Measurements from ENCODE around the gene VBP1.
"Not testable (repeated sequence)": the region's sequence is repeated elsewhere in the genome, so short reads cannot be mapped to it uniquely, and the experiment has no call there.

Gene VBP1

GRCh38 chrX:155221351-155221750 is 5.1 kb downstream of the VBP1 start:
- peaks cover 42% of the 10 kb centered on the region for H3K36me3 ChIP-seq
- peaks cover 23% of the 10 kb centered on the region for H3K27me3 ChIP-seq
- H3K27ac ChIP-seq, result no peak overlapping the region
- no peak overlapping the region for H3K4me3 ChIP-seq
- H3K9me3 ChIP-seq, result peaks cover 37% of the 10 kb centered on the region
- no peak overlapping the region for H3K4me2 ChIP-seq
- H4K20me1 ChIP-seq, result peaks cover 17% of the 10 kb centered on the region
- no peak overlapping the region for H3K9ac ChIP-seq
- H3K4me1 ChIP-seq, result peaks cover 16% of the 10 kb centered on the region
- TF ChIP-seq Cebpa-rat (IDR thresholded peaks at IDR 0.05), result no peak

DNA sequence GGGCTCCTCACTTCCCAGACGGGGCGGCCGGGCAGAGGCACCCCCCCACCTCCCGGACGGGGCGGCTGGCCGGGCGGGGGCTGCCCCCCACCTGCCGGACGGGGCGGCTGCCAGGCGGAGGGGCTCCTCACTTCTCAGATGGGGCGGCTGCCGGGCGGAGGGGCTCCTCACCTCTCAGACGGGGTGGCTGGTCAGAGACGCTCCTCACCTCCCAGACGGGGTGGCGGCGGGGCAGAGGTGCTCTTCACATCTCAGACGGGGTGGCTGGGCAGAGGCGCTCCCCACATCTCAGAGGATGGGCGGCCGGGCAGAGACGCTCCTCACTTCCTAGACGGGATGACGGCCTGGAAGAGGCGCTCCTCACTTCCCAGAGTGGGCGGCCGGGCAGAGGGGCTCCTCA is 7.5 kb downstream of the VBP1 start:
- H3K4me2 ChIP-seq, H4K20me1 ChIP-seq, H3K4me1 ChIP-seq, H3K27ac ChIP-seq, H3K4me3 ChIP-seq, H3K9ac ChIP-seq: not testable (repeated sequence)
- Histone ChIP-seq H3K27me3 (peaks cover 17% of the 10 kb centered on the region), H3K36me3 (peaks cover 55% of the 10 kb centered on the region), H3K9me3 (peaks cover 37% of the 10 kb centered on the region)

DNA sequence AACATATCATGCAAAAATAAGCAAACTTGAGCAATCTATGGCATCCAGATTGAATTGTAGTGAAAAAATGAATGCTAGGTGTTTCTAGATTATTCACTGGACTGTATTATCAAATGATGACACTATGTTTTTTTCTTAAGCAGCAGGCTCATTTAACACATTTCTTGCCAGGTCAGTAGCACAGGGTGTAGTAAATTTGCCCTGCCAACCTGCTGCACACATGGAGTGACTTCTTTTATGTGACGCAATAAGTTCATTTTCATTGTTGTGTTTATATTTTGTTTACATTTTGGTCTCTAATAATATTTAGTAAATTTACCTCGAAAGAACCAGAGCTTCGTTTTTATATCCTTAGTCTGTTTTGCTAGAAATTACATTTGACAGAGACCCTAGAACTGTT is 9.5 kb downstream of the VBP1 start:
- peaks cover 33% of the 10 kb centered on the region for H3K9me3 ChIP-seq
- H3K27ac ChIP-seq, result no peak overlapping the region
- H4K20me1 ChIP-seq, result 0 out of 2 replicates have a peak, but pooled peaks cover 13% of the 10 kb centered on the region
- no peaks in the 10 kb centered on the region for H3K4me1 ChIP-seq
- no peak for TF ChIP-seq Cebpa-rat (IDR thresholded peaks at IDR 0.05)
- no peak overlapping the region for H3K4me2 ChIP-seq
- H3K9ac ChIP-seq, result no peak overlapping the region
- H3K4me3 ChIP-seq, result no peak overlapping the region
- peaks cover 67% of the 10 kb centered on the region for H3K36me3 ChIP-seq
- H3K27me3 ChIP-seq, result peaks cover 22% of the 10 kb centered on the region; the same call in 1 of the 2 replicates

GRCh38 chrX:155231163-155231562 is 14.9 kb downstream of the VBP1 start:
- Histone ChIP-seq H3K9ac (no peak overlapping the region), H4K20me1 (0 out of 2 replicates have a peak, but pooled peaks cover 23% of the 10 kb centered on the region), H3K4me2 (no peak overlapping the region), H3K4me3 (no peak overlapping the region), H3K27ac (no peak overlapping the region), H3K36me3 (peaks cover 51% of the 10 kb centered on the region), H3K4me1 (peaks cover 5% of the 10 kb centered on the region; the same call in 1 of the 2 replicates), H3K27me3 (peaks cover 19% of the 10 kb centered on the region), H3K9me3 (no peaks in the 10 kb centered on the region)
- no peak for TF ChIP-seq Cebpa-rat (IDR thresholded peaks at IDR 0.05)

DNA sequence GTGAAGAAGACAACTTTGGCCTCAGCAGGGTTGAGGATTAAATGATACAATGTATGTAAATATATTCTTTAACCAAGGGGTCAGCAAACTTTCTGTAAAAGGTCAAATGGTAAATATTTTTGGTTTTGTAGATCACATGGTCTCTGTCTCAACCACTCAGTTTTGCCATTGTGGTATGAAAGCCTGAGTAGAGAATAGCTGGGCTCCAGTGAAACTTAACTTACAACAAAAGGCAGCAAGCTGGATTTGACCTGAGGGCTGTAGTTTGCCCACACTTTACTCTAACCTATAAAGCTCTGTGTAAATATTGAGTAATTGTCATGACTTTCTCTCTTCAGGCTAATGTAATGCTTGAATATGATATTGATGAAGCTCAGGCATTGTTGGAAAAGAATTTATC is 19.6 kb downstream of the VBP1 start:
- 0 out of 2 replicates have a peak, but pooled peaks cover 10% of the 10 kb centered on the region for H4K20me1 ChIP-seq
- H3K36me3 ChIP-seq, result peaks cover 50% of the 10 kb centered on the region
- TF ChIP-seq Cebpa-rat (IDR thresholded peaks at IDR 0.05), result no peak
- no peak overlapping the region for H3K4me3 ChIP-seq
- peaks cover 12% of the 10 kb centered on the region for H3K27me3 ChIP-seq
- no peaks in the 10 kb centered on the region for H3K9me3 ChIP-seq
- no peak overlapping the region for H3K4me2 ChIP-seq
- H3K27ac ChIP-seq, result no peak overlapping the region
- no peak overlapping the region for H3K9ac ChIP-seq
- H3K4me1 ChIP-seq, result peaks cover 4% of the 10 kb centered on the region; the same call in 1 of the 2 replicates

- Histone ChIP-seq H3K27me3 (peaks cover 19% of the 10 kb centered on the region), H3K27ac (no peak overlapping the region), H3K4me1 (no peaks in the 10 kb centered on the region), H3K4me3 (no peak overlapping the region), H3K4me2 (no peak overlapping the region), H3K9me3 (no peaks in the 10 kb centered on the region), H4K20me1 (no peaks in the 10 kb centered on the region), H3K36me3 (peaks cover 47% of the 10 kb centered on the region), H3K9ac (no peak overlapping the region)
- no peak for TF ChIP-seq Cebpa-rat (IDR thresholded peaks at IDR 0.05)
Observed at GRCh38 chrX:155237719-155238118, 21.5 kb downstream of the VBP1 start.

- no peak overlapping the region for H3K4me3 ChIP-seq
- no peak overlapping the region for H3K27ac ChIP-seq
- TF ChIP-seq Cebpa-rat (IDR thresholded peaks at IDR 0.05), result no peak
- H3K4me2 ChIP-seq, result no peak overlapping the region
- no peaks in the 10 kb centered on the region for H4K20me1 ChIP-seq
- no peaks in the 10 kb centered on the region for H3K4me1 ChIP-seq
- no peak overlapping the region for H3K9ac ChIP-seq
- no peaks in the 10 kb centered on the region for H3K9me3 ChIP-seq
- H3K27me3 ChIP-seq, result peaks cover 31% of the 10 kb centered on the region
- peaks cover 27% of the 10 kb centered on the region for H3K36me3 ChIP-seq
Observed at GRCh38 chrX:155242300-155242699, 26.0 kb downstream of the VBP1 start.

DNA sequence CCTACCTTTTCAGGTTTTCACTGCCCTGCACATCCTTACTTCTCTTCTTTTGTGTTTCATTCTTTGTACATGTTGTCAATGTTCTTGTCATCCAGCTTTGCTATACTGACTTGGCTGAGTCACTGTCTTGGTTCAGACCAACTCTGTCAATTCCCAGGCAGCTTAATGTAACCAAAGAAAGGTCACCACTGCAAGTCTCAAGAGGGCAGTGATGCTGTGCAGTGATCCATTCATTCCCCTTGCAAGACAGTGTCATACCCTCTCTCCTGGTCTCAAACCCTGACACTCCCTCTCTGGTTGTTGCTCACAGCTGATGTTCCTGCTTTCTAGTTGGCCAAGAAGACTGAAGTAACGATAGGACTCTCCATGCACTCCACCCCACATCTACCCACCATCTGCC is 30.5 kb downstream of the VBP1 start:
- no peak overlapping the region for H3K4me2 ChIP-seq
- TF ChIP-seq Cebpa-rat (IDR thresholded peaks at IDR 0.05), result no peak
- H3K9me3 ChIP-seq, result no peaks in the 10 kb centered on the region
- H3K9ac ChIP-seq, result no peak overlapping the region
- no peaks in the 10 kb centered on the region for H3K4me1 ChIP-seq
- peaks cover 43% of the 10 kb centered on the region for H3K27me3 ChIP-seq
- H4K20me1 ChIP-seq, result no peaks in the 10 kb centered on the region
- 0 out of 2 replicates have a peak, but pooled peaks cover 3% of the 10 kb centered on the region for H3K36me3 ChIP-seq
- no peak overlapping the region for H3K27ac ChIP-seq
- H3K4me3 ChIP-seq, result no peak overlapping the region

DNA sequence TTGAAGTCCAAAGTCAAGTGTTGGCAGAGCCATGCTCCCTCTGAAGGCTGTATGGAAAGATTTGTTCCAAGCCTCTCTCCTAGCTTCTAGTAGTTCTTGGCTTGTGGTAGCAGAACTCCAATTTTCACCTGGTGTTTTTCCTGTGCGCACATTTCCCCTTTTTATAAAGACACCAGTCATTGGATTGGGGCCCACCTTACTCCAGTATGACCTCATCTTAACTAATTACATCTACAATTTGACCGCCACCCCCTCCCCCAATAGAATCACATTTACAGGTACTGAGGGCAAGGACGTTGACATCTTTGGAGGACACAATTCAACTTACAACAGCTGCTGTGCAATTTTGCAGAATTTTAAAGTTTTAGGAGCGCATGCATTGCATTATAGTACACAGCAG is 31.2 kb downstream of the VBP1 start:
- TF ChIP-seq Cebpa-rat (IDR thresholded peaks at IDR 0.05), result no peak
- Histone ChIP-seq H3K27me3 (peaks cover 43% of the 10 kb centered on the region), H3K4me1 (no peaks in the 10 kb centered on the region), H3K4me3 (no peak overlapping the region), H3K27ac (no peak overlapping the region), H4K20me1 (no peaks in the 10 kb centered on the region), H3K9me3 (no peaks in the 10 kb centered on the region), H3K36me3 (no peaks in the 10 kb centered on the region), H3K9ac (no peak overlapping the region), H3K4me2 (no peak overlapping the region)

DNA sequence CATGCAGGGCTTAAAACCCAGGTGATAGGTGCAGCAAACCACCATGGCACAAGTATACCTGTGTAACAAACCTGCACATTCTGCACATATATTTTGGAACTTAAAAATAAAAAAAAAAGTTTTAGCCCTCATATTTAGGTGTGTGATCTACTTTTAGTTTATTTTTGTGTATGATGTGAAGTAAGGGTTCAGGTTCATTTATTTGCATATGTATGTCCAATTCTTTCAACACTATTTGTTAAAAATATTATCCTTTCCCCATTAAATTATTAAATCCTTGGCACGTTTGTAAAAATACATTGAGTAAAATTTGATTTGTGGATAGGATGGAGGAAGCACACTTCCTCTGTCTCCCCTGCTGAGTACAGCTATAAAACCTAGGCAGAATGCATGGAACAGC is 35.1 kb downstream of the VBP1 start:
- Histone ChIP-seq H3K36me3 (no peaks in the 10 kb centered on the region), H3K9ac (no peak overlapping the region), H3K4me3 (no peak overlapping the region), H3K27ac (no peak overlapping the region), H4K20me1 (no peaks in the 10 kb centered on the region), H3K27me3 (peaks cover 48% of the 10 kb centered on the region), H3K9me3 (no peaks in the 10 kb centered on the region), H3K4me2 (no peak overlapping the region), H3K4me1 (no peaks in the 10 kb centered on the region)
- no peak for TF ChIP-seq Cebpa-rat (IDR thresholded peaks at IDR 0.05)

DNA sequence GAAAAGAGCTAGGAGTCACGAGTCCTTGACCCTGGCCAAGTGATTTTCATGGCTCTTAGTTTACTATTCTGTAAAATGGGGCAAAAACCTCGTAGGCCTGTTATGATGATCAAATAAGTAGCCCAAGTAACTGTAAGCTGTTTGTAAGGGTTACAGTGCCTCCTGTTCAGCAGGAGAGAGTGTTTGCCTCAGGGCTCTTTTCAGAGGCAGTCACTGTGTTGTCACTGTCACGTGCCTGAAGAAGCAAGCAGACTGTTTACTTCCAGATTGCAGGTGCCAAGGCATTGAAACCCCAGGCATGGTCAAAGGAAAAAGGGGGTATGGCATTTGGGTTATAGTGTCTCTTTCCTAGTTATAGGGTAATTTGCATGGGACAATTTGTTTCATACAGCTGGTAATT is 43.5 kb downstream of the VBP1 start:
- Histone ChIP-seq H3K27me3 (peaks cover 29% of the 10 kb centered on the region), H3K9me3 (no peaks in the 10 kb centered on the region), H3K4me2 (no peak overlapping the region), H4K20me1 (no peaks in the 10 kb centered on the region), H3K27ac (no peak overlapping the region), H3K4me3 (no peak overlapping the region), H3K9ac (no peak overlapping the region), H3K4me1 (no peaks in the 10 kb centered on the region), H3K36me3 (peaks cover 11% of the 10 kb centered on the region; the same call in 1 of the 2 replicates)
- TF ChIP-seq Cebpa-rat (IDR thresholded peaks at IDR 0.05), result no peak
